HG03354 (cell line): ENCODE measurements around the gene STK11.
A peak's percentile ranks its signal among the peaks of the same experiment; 100 is the strongest.

Source experiments
- ATAC-seq: cut with Tn5 transposase; IDR thresholded peaks from one replicate; pipeline ENCODE4 v1.9.1; 2021; ENCODE audit warnings: mild to moderate bottlenecking; ENCODE audit not compliant: unreplicated experiment, poor library complexity, severe bottlenecking

Gene STK11

GRCh38 chr19:1257475-1258162 is 52.0 kb downstream of the STK11 start:
- no peak for ATAC-seq

GRCh38 chr19:1258163-1258492 is 52.5 kb downstream of the STK11 start:
- no peak for ATAC-seq

- no peak for ATAC-seq
These were observed 53.2 kb downstream of the STK11 start for GRCh38 chr19:1258707-1259205.

GRCh38 chr19:1259206-1259875 is 53.8 kb downstream of the STK11 start:
- peak; percentile 40 for ATAC-seq

- peak; percentile 14 for ATAC-seq
These were observed 54.5 kb downstream of the STK11 start for GRCh38 chr19:1259876-1260748.

- ATAC-seq: peak; percentile 48
These were observed 55.4 kb downstream of the STK11 start for GRCh38 chr19:1260749-1261537.

GRCh38 chr19:1261538-1261797 is 55.9 kb downstream of the STK11 start:
- no peak for ATAC-seq

GRCh38 chr19:1261798-1262622 is 56.4 kb downstream of the STK11 start:
- no peak for ATAC-seq

GRCh38 chr19:1262623-1263123 is 57.1 kb downstream of the STK11 start:
- ATAC-seq: no peak

GRCh38 chr19:1263188-1263587 is 57.6 kb downstream of the STK11 start:
- ATAC-seq: no peak

- ATAC-seq: no peak
These were observed 59.4 kb downstream of the STK11 start for GRCh38 chr19:1264801-1265614.

GRCh38 chr19:1265615-1266128 is 60.1 kb downstream of the STK11 start:
- no peak for ATAC-seq

- ATAC-seq: peak; percentile 27
These were observed 60.7 kb downstream of the STK11 start for GRCh38 chr19:1266129-1266915.

- peak; percentile 18 for ATAC-seq
These were observed 61.4 kb downstream of the STK11 start for GRCh38 chr19:1266916-1267476.

GRCh38 chr19:1267477-1268225 is 62.1 kb downstream of the STK11 start:
- ATAC-seq: no peak
